Activated CD4-positive, alpha-beta T cell treated with anti-CD3 and anti-CD28 coated beads, Interleukin-2, amount 50 U/mL, for 16 hours (primary cell): ENCODE results near the gene BACE1.

Experiments used
- DNase-seq: peaks from one replicate; pipeline ENCODE4 v3.0.0-alpha.2; 2020

BACE1 gene

GRCh38 chr11:117305145-117305544 lies 10.9 kb downstream of the BACE1 start:
- DNase-seq = no peak

DNA sequence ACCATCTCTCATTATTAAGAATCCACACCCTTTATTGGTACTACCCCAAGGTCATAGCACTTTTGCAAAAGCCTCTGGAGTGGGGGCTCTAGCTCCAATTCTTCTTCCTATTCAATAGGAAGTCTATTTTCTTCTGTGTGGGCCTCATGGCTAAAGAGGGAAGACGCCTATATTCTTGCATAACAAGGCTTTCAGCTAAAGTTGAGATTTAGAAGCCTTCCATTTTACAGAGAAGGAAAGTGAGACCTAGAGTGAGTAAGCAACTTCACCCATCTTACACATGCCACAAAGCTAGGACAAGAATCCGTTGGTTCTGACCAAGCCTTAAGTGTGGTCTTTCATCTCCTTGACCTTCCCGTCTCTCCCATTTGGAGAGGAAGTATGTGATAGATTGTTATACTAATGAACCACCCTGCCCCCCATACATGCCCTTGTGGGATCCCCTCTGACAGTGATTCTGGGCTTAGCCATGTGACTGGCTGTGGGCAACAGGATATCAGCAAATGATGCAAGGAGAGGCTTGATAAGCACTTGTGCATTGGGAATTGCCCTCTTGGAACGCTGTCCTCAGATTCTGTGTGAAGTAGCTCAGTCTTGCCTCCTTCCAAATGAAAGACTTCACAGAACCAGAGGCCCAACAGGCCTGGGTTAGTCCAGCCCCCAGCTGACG lies 12.3 kb downstream of the BACE1 start:
- no peak for DNase-seq

- no peak for DNase-seq
These were observed 13.0 kb downstream of the BACE1 start for GRCh38 chr11:117303101-117303500.

DNA sequence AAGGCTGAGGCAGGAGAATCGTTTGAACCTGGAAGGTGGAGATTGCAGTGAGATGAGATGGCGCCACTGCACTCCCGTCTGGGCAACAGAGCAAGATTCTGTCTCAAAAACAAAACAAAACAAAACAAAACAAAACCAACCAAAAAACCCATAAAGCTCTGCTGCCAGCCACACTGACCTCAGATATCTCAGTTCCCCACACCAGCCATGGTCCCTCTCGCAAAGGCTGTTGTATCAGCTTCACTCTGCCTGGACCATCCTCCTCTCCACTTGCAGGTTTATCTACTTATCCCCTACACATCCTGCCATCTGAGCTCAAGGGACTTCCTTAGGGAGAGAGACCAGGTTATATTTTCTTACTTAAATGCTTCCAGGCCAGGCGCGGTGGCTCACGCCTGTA lies 13.8 kb downstream of the BACE1 start:
- no peak for DNase-seq

DNA sequence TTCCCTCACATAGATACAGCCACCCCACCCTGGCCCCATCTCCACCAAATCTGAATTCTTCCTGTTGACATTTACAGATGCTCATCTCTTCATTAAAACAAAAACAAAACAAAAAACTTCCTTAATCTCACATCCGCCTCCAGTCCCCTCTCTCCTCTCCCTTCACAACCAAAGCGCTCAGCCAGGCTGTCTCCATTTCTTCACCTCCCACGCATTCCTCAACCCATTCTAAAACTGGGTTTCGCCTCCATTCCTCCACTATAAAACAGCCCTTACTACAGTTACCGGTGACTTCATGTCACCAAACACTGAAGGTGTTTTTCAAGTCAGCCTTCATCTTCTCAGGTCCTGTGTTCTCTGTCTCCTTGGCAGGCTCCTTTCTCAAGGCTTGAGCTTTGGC lies 15.3 kb downstream of the BACE1 start:
- no peak for DNase-seq

DNA sequence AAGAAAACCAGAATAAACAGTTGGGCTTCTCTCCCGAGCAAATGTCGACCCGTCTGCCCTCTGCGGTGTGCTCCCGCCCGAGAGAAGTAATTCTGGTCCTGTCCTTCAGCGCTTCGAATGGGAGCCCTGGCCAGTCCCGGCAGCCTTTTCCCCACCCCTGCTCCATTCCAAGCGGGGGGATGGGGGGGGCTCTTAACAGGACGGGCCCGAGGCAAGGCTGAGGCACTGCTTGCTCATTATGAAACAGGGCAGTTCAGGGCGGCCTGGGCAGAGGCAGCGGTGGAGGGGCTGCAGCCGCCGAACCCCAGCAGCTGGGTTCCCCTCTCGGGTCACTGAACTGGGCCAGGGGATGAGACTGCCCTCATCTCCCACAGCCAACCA lies 15.8 kb downstream of the BACE1 start:
- no peak for DNase-seq

- DNase-seq = no peak
These were observed 16.4 kb downstream of the BACE1 start for GRCh38 chr11:117299351-117300282.

DNA sequence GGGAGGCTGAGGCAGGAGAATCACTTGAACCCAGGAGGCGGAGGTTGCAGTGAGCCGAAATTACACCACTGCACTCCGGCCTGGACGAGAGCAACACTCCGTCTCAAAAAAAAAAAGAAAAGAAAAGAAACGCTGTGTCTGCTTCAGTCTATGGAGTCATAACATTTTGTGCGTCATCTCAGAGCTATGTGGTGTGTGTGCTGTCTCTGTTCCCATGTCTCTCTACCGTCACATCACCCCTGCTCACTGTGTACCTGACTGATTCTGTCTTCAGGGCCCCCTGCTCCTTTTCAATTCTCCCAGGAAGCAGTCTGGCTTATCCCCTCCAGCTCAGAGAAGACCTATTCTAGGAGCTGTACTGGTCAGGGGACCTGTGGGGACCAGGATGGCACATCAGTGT lies 17.9 kb downstream of the BACE1 start:
- no peak for DNase-seq

- no peak for DNase-seq
These were observed 19.2 kb downstream of the BACE1 start for GRCh38 chr11:117296881-117297280.

GRCh38 chr11:117295438-117296137 lies 20.5 kb downstream of the BACE1 start:
- DNase-seq = no peak

DNA sequence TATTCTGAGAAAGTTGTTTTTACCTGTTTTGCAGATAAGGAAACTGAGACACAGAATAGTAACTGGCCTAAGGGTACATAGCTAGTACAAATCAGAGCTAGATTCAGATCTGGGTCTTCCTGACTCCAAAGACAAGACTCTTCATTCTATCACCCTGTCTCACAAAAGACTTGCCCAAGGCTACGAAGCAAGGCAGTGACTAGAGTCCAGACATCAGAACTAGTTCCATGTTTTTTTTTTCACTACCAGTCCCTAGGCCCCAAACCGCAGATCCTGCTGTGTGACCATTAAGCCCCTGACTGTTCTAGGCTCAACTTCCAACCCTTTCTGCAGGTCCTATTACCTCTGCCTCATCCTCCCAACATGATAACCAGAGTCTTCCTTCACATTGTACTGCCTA lies 23.4 kb downstream of the BACE1 start:
- DNase-seq = no peak

GRCh38 chr11:117290809-117291396 lies 25.2 kb downstream of the BACE1 start, which contains the start of gene BACE1-AS:
BACE1-AS (plus strand) TSS chr11:117291346.
- DNase-seq = no peak

DNA sequence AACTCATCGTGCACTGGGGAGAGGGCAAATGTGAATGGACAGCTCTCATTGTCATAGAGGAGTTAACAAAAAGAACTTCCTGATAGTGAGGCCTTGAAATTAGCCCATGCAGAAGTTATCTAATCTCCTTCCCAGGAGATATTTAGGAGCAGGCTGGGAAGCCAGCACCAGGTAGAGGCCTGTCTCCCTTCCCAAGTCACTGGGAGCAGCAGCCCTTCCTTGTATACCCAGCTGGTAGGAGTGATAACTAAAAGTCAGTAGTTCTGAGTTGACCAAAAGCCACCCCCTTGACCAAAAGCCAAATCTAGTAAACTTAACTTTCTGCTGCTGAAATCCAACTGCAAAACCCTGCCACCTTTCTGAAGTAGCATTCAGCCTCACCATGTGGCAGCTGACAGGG lies 26.3 kb downstream of the BACE1 start:
- no peak for DNase-seq

GRCh38 chr11:117287668-117288067 lies 28.4 kb downstream of the BACE1 start:
- DNase-seq = no peak

GRCh38 chr11:117286588-117286987 lies 29.5 kb downstream of the BACE1 start:
- DNase-seq = no peak

GRCh38 chr11:117284053-117284452 lies 32.0 kb downstream of the BACE1 start:
- DNase-seq = no peak

- DNase-seq = no peak
These were observed 33.1 kb downstream of the BACE1 start for GRCh38 chr11:117282956-117283355.

DNA sequence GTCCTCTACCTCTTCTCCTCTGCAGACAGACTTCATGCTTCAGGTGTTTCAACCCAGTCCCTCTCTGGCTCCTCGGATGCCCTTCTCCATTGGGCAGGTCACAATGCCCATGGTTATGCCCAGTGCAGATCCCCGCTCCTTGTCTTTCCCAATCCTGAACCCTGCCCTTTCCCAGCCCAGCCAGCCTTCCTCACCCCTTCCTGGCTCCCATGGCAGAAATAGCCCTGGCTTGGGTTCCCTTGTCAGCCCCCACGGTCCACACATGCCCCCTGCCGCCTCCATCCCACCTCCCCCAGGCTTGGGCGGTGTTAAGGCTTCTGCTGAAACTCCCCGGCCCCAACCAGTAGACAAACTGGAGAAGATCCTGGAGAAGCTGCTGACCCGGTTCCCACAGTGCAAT lies 34.2 kb downstream of the BACE1 start:
- DNase-seq = no peak

GRCh38 chr11:117281159-117281558 lies 34.9 kb downstream of the BACE1 start:
- DNase-seq = no peak

- peak; percentile 40 for DNase-seq
These were observed 36.2 kb downstream of the BACE1 start for GRCh38 chr11:117279711-117280376.

- no peak for DNase-seq
These were observed 37.7 kb downstream of the BACE1 start for GRCh38 chr11:117278347-117278746.

GRCh38 chr11:117273550-117274289 lies 42.3 kb downstream of the BACE1 start:
- no peak for DNase-seq
